ENCODE data around the gene PCDHGB4. TPM values are rescaled to one million over a fixed set of nuclear protein-coding genes. Genes with fewer than 3 reads are reported as not detected.
"Not testable (repeated sequence)": the region's sequence is repeated elsewhere in the genome, so short reads cannot be mapped to it uniquely, and the experiment has no call there.

Gene PCDHGB4
- total and polyA plus RNA-seq, 2 donors from 2014 or later: 1.0 to 6.1 TPM

DNA sequence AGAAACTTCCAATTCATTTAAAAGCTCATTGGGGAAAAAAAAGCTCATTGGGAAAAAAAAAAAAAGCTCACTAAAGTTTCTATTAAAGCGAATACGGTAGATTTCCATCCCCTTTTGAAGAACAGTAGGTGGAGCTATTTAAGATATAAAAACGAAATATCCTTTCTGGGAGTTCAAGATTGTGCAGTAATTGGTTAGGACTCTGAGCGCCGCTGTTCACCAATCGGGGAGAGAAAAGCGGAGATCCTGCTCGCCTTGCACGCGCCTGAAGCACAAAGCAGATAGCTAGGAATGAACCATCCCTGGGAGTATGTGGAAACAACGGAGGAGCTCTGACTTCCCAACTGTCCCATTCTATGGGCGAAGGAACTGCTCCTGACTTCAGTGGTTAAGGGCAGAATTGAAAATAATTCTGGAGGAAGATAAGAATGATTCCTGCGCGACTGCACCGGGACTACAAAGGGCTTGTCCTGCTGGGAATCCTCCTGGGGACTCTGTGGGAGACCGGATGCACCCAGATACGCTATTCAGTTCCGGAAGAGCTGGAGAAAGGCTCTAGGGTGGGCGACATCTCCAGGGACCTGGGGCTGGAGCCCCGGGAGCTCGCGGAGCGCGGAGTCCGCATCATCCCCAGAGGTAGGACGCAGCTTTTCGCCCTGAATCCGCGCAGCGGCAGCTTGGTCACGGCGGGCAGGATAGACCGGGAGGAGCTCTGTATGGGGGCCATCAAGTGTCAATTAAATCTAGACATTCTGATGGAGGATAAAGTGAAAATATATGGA lies 43.0 kb downstream of the PCDHGB4 start, which contains the start of gene PCDHGA12:
PCDHGA12 (plus strand) TSS at position 176 of the 782 bp plus-strand sequence; CDS start at position 429, 253 bp downstream.
- FAIRE-seq (no peak), DNase-seq (peak in 2 of 5 donors; percentile 29 to 47)
- no peaks in the 10 kb centered on the region for H3K27me3 ChIP-seq (ENCODE audit: control insufficient read depth, insufficient read depth, low read length)
- TF ChIP-seq, protein P1, sequence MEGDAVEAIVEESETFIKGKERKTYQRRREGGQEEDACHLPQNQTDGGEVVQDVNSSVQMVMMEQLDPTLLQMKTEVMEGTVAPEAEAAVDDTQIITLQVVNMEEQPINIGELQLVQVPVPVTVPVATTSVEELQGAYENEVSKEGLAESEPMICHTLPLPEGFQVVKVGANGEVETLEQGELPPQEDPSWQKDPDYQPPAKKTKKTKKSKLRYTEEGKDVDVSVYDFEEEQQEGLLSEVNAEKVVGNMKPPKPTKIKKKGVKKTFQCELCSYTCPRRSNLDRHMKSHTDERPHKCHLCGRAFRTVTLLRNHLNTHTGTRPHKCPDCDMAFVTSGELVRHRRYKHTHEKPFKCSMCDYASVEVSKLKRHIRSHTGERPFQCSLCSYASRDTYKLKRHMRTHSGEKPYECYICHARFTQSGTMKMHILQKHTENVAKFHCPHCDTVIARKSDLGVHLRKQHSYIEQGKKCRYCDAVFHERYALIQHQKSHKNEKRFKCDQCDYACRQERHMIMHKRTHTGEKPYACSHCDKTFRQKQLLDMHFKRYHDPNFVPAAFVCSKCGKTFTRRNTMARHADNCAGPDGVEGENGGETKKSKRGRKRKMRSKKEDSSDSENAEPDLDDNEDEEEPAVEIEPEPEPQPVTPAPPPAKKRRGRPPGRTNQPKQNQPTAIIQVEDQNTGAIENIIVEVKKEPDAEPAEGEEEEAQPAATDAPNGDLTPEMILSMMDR (IDR thresholded peaks at IDR 0.05; ENCODE audit: borderline replicate concordance, extremely low read depth, insufficient read depth): peak; percentile 34
- H3K27ac ChIP-seq (ENCODE audit: low read depth in 2 of 2, low read length in 2 of 2): no peak within 1 kb of the TSS
- intact Hi-C loops (cut with DNase I): no loop called here
- H3K36me3 ChIP-seq (ENCODE audit: control insufficient read depth in 2 of 3, insufficient read depth in 3 of 3, low read length in 3 of 3): no peaks in the 10 kb centered on the region
- peaks cover 7 to 69% (median 29%) of the 10 kb centered on the region in 3 donors for H3K9me3 ChIP-seq (ENCODE audit: control insufficient read depth in 2 of 3, insufficient read depth in 1 of 3, low read length in 3 of 3)
- H3K9ac ChIP-seq (ENCODE audit: low read length in 3 of 3): no peak within 1 kb of the TSS
- peak within 1 kb of the TSS in 2 of 3 donors; percentile 1 to 39 for H3K4me3 ChIP-seq (ENCODE audit: low read length in 3 of 3)
- H3K4me1 ChIP-seq (ENCODE audit: control insufficient read depth in 2 of 3, insufficient read depth in 2 of 3, low read depth in 1 of 3, low read length in 3 of 3): no peaks in the 10 kb centered on the region

DNA sequence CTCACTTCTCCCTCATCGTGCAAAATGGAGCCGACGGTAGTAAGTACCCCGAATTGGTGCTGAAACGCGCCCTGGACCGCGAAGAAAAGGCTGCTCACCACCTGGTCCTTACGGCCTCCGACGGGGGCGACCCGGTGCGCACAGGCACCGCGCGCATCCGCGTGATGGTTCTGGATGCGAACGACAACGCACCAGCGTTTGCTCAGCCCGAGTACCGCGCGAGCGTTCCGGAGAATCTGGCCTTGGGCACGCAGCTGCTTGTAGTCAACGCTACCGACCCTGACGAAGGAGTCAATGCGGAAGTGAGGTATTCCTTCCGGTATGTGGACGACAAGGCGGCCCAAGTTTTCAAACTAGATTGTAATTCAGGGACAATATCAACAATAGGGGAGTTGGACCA lies 43.8 kb downstream of the PCDHGB4 start:
- DNase-seq (no peak), FAIRE-seq (no peak)
- Histone ChIP-seq H3K4me3 (ENCODE audit: low read length in 3 of 3) (peak overlapping the region in 1 of 3 donors; percentile 39), H3K36me3 (ENCODE audit: control insufficient read depth in 2 of 3, insufficient read depth in 3 of 3, low read length in 3 of 3) (no peaks in the 10 kb centered on the region), H3K27me3 (ENCODE audit: control insufficient read depth, insufficient read depth, low read length) (no peaks in the 10 kb centered on the region), H3K4me1 (ENCODE audit: control insufficient read depth in 2 of 3, insufficient read depth in 2 of 3, low read depth in 1 of 3, low read length in 3 of 3) (no peaks in the 10 kb centered on the region), H3K9ac (ENCODE audit: low read length in 3 of 3) (no peak overlapping the region), H3K27ac (ENCODE audit: low read depth in 2 of 2, low read length in 2 of 2) (no peak overlapping the region), H3K9me3 (ENCODE audit: control insufficient read depth in 2 of 3, insufficient read depth in 1 of 3, low read length in 3 of 3) (peaks cover 5 to 65% (median 25%) of the 10 kb centered on the region in 3 donors)
- intact Hi-C loops (cut with DNase I): no loop called here
- TF ChIP-seq, protein P1 (IDR thresholded peaks at IDR 0.05; ENCODE audit: borderline replicate concordance, extremely low read depth, insufficient read depth): no peak

DNA sequence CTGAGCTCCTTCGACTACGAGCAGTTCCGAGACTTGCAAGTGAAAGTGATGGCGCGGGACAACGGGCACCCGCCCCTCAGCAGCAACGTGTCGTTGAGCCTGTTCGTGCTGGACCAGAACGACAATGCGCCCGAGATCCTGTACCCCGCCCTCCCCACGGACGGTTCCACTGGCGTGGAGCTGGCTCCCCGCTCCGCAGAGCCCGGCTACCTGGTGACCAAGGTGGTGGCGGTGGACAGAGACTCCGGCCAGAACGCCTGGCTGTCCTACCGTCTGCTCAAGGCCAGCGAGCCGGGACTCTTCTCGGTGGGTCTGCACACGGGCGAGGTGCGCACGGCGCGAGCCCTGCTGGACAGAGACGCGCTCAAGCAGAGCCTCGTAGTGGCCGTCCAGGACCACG lies 44.8 kb downstream of the PCDHGB4 start:
- H3K27ac ChIP-seq (ENCODE audit: low read depth in 2 of 2, low read length in 2 of 2); DNase-seq; H3K36me3 ChIP-seq (ENCODE audit: control insufficient read depth in 2 of 3, insufficient read depth in 3 of 3, low read length in 3 of 3); H3K9ac ChIP-seq (ENCODE audit: low read length in 3 of 3); FAIRE-seq; H3K27me3 ChIP-seq (ENCODE audit: control insufficient read depth, insufficient read depth, low read length); intact Hi-C loops (cut with DNase I); H3K4me1 ChIP-seq (ENCODE audit: control insufficient read depth in 2 of 3, insufficient read depth in 2 of 3, low read depth in 1 of 3, low read length in 3 of 3): not testable (repeated sequence)
- peak overlapping the region in 1 of 3 donors; percentile 39 for H3K4me3 ChIP-seq (ENCODE audit: low read length in 3 of 3)
- peaks cover 3 to 62% (median 19%) of the 10 kb centered on the region in 3 donors for H3K9me3 ChIP-seq (ENCODE audit: control insufficient read depth in 2 of 3, insufficient read depth in 1 of 3, low read length in 3 of 3)

DNA sequence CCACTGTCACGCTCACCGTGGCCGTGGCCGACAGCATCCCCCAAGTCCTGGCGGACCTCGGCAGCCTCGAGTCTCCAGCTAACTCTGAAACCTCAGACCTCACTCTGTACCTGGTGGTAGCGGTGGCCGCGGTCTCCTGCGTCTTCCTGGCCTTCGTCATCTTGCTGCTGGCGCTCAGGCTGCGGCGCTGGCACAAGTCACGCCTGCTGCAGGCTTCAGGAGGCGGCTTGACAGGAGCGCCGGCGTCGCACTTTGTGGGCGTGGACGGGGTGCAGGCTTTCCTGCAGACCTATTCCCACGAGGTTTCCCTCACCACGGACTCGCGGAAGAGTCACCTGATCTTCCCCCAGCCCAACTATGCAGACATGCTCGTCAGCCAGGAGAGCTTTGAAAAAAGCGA lies 45.2 kb downstream of the PCDHGB4 start:
- intact Hi-C loops (cut with DNase I); H3K27me3 ChIP-seq (ENCODE audit: control insufficient read depth, insufficient read depth, low read length); H3K36me3 ChIP-seq (ENCODE audit: control insufficient read depth in 2 of 3, insufficient read depth in 3 of 3, low read length in 3 of 3); FAIRE-seq; H3K4me3 ChIP-seq (ENCODE audit: low read length in 3 of 3); DNase-seq; H3K9ac ChIP-seq (ENCODE audit: low read length in 3 of 3); H3K4me1 ChIP-seq (ENCODE audit: control insufficient read depth in 2 of 3, insufficient read depth in 2 of 3, low read depth in 1 of 3, low read length in 3 of 3); H3K27ac ChIP-seq (ENCODE audit: low read depth in 2 of 2, low read length in 2 of 2): not testable (repeated sequence)
- H3K9me3 ChIP-seq (ENCODE audit: control insufficient read depth in 2 of 3, insufficient read depth in 1 of 3, low read length in 3 of 3): peaks cover 2 to 57% (median 16%) of the 10 kb centered on the region in 3 donors

Data from kidney (tissue), 14 donors.